Measurements from ENCODE around the gene PDIK1L. TPM values are rescaled to one million over a fixed set of nuclear protein-coding genes. Genes with fewer than 3 reads are reported as not detected.

Gene PDIK1L
- total RNA-seq, 4 donors from 2014 or later = 4.4 to 8.7 (median 5.9) TPM

DNA sequence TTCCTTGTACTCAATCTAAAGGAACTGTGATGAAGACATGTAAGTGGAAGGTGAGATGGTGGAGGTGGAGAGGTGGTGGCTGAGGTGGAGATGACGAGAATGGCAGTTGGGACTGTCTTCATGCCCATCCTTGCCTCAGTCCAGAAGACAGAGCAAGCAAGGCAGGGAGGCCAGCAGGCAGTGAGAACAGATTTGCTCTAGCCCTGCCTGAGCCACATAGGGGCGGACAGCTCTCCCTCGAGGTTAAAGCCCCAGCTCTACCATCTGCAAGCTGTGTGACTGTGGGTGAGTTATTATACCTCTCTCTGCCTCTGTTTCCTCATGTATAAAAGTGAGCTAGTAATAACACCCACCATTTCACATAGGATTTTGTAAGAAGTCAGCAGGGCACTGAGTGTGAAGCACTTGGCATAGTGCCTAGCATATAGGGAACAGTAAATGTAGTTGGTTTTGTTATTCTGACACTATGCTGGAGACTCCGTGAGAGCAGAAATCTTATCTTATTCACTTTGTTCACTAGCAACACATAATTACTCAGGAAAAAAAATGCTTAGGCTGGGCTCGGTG lies 42.4 kb downstream of the PDIK1L start:
- Histone ChIP-seq H3K9me3 (no peaks in the 10 kb centered on the region), H3K4me3 (no peak overlapping the region), H3K4me1 (peaks cover 0 to 4% of the 10 kb centered on the region in 2 donors), H3K27me3 (no peaks in the 10 kb centered on the region), H3K27ac (peak overlapping the region in 1 of 4 donors; percentile 10), H3K36me3 (no peaks in the 10 kb centered on the region)
- no peak for DNase-seq
- in situ Hi-C loops (cut with MboI; ENCODE audit: low sequenced_read_pairs in 4 of 4) = loop anchor here in 1 of 4 donors (25.0 kb wide), 2 partner anchors 117 to 267 kb away; partner anchors contain the start of genes PAQR7 and SLC30A2
- ATAC-seq = no peak
- TF ChIP-seq POLR2A (IDR thresholded peaks at IDR 0.05) = no peak
- TF ChIP-seq, protein P1, sequence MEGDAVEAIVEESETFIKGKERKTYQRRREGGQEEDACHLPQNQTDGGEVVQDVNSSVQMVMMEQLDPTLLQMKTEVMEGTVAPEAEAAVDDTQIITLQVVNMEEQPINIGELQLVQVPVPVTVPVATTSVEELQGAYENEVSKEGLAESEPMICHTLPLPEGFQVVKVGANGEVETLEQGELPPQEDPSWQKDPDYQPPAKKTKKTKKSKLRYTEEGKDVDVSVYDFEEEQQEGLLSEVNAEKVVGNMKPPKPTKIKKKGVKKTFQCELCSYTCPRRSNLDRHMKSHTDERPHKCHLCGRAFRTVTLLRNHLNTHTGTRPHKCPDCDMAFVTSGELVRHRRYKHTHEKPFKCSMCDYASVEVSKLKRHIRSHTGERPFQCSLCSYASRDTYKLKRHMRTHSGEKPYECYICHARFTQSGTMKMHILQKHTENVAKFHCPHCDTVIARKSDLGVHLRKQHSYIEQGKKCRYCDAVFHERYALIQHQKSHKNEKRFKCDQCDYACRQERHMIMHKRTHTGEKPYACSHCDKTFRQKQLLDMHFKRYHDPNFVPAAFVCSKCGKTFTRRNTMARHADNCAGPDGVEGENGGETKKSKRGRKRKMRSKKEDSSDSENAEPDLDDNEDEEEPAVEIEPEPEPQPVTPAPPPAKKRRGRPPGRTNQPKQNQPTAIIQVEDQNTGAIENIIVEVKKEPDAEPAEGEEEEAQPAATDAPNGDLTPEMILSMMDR (IDR thresholded peaks at IDR 0.05 in 4 of 5, conservative IDR thresholded peaks at IDR 0.05 in 1 of 5) = no peak
- intact Hi-C loops (cut with DNase I; ENCODE audit: low total_unique reads) = no loop called here

DNA sequence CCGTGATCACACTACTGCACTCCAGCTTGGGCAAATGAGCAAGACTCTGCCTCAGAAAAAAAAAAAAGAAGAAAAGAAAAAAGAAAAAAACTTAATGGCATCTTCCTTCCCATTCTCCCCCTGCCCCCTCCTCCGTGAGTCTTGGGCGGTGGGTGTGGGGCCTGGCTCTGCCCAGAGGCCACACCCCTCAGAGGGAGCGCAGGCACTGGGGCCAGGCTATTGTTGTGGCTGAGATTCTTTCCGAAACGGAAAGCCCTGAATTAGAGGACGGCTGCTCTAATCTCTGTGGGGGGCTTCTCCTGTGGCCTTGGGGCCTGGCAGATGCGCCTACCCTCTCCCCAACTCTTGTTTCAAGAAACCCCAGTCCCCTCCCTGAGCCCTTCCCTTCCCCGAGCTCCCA lies 43.1 kb downstream of the PDIK1L start:
- in situ Hi-C loops (cut with MboI; ENCODE audit: low sequenced_read_pairs in 4 of 4) = loop anchor here in 1 of 4 donors (25.0 kb wide), 2 partner anchors 117 to 267 kb away; partner anchors contain the start of genes PAQR7 and SLC30A2
- no peaks in the 10 kb centered on the region for H3K27me3 ChIP-seq
- no peak overlapping the region for H3K4me3 ChIP-seq
- intact Hi-C loops (cut with DNase I; ENCODE audit: low total_unique reads) = no loop called here
- no peaks in the 10 kb centered on the region for H3K36me3 ChIP-seq
- TF ChIP-seq, protein P1 (IDR thresholded peaks at IDR 0.05 in 4 of 5, conservative IDR thresholded peaks at IDR 0.05 in 1 of 5) = no peak
- no peak for TF ChIP-seq POLR2A (IDR thresholded peaks at IDR 0.05)
- DNase-seq (peak in 1 of 2 donors; percentile 3), ATAC-seq (no peak)
- peak overlapping the region; percentile 31 to 81 (median 43) for H3K27ac ChIP-seq
- no peaks in the 10 kb centered on the region for H3K9me3 ChIP-seq
- H3K4me1 ChIP-seq = peaks cover 0 to 8% of the 10 kb centered on the region in 2 donors

DNA sequence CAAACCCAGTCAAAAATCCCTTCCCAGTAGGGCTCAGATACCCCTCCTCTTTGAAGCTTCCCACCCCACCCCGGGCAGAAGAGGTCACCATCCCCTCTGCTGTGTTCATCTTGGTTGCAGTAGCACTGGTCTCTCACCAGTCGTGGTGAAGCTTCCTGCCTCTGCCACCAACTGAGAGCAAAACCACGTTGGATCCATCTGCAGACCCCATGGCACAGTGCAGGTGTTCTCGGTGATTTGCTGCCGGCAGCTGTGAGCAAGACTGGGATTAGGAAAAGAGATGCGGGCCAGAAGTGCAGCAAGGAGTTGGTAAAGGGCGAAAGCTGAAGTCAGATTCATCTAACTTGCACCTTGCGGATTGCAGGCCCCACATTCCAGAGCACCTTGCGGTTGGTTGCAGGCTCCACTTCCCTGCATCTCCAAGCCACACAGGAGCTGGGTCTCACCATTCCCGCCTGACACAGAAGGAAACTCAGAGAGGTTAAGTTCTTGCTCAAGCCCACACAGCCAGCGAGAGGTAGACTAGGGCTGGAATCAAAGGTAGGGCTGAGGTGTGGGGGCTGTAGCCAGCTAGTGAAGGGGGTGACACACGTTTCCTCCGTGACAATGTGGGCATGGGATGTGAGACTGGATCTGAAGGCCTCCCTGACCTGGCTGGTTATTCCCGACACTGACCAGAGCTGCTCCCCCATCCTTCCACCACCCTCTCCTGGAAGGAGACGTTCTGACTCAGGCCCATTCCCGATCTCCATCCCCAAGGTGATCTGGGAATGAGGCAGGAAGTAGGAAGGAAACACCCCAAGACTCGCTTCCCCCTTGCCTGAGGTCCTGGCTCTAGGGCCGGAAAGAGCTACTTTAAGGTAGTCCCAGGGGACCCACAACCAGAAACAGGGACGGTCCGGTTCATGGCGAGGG lies 44.0 kb downstream of the PDIK1L start:
- peak overlapping the region in 3 of 4 donors; percentile 12 to 39 (median 25) for H3K4me3 ChIP-seq
- H3K36me3 ChIP-seq = no peaks in the 10 kb centered on the region
- H3K9me3 ChIP-seq = no peaks in the 10 kb centered on the region
- TF ChIP-seq, protein P1 (IDR thresholded peaks at IDR 0.05 in 4 of 5, conservative IDR thresholded peaks at IDR 0.05 in 1 of 5) = no peak
- TF ChIP-seq POLR2A (IDR thresholded peaks at IDR 0.05) = no peak
- H3K27me3 ChIP-seq = no peaks in the 10 kb centered on the region
- intact Hi-C loops (cut with DNase I; ENCODE audit: low total_unique reads) = no loop called here
- DNase-seq (peak in 1 of 2 donors; percentile 6), ATAC-seq (no peak)
- in situ Hi-C loops (cut with MboI; ENCODE audit: low sequenced_read_pairs in 4 of 4) = loop anchor here in 1 of 4 donors (25.0 kb wide), 2 partner anchors 118 to 268 kb away; partner anchors contain the start of genes PAQR7 and SLC30A2
- peak overlapping the region; percentile 51 to 81 (median 58) for H3K27ac ChIP-seq
- peaks cover 0 to 5% of the 10 kb centered on the region in 2 donors for H3K4me1 ChIP-seq

DNA sequence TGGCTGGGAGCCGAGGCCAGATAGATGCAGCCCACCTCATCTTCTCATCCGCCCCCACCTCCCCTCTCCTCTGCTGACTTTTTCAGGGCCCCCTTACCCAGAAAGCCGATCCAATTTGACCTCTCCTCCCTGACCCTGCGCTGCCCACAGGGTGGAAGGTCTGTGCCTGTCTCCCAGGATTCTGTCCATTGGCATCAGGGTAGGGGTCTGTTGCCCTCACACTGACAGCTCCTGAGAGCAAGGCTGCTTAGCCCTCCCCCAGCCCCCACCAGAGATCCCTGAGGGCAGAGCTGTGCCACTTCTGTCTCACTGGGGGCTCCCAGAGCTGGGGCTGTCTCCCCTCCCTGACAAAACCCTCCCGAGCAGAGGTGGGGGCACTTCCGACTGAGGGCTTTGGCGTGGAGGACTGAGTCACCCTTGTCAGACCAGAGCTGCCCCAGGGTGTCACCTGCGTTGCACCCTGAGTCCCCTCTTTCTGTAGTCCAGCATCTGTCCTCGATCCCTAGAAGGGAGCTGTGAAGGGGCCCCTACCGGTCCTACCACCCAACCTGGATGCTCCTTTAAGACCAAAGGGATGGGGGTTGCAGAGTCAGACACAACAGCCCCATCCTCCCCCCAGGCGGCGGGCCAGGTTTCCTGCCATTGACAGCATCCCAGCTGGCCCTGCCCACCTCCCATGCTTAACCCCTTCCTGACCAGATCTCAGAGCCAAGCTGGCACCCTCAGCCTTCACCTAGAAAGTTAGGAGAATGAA lies 44.8 kb downstream of the PDIK1L start:
- Histone ChIP-seq H3K27me3 (no peaks in the 10 kb centered on the region), H3K4me3 (peak overlapping the region in 3 of 4 donors; percentile 12 to 39 (median 25)), H3K27ac (peak overlapping the region; percentile 32 to 81 (median 57)), H3K4me1 (peaks cover 7 to 11% of the 10 kb centered on the region in 2 donors), H3K9me3 (no peaks in the 10 kb centered on the region), H3K36me3 (no peaks in the 10 kb centered on the region)
- no peak for TF ChIP-seq POLR2A (IDR thresholded peaks at IDR 0.05)
- TF ChIP-seq, protein P1 (IDR thresholded peaks at IDR 0.05 in 4 of 5, conservative IDR thresholded peaks at IDR 0.05 in 1 of 5) = no peak
- in situ Hi-C loops (cut with MboI; ENCODE audit: low sequenced_read_pairs in 4 of 4) (loop anchor here in 1 of 4 donors (25.0 kb wide), 2 partner anchors 119 to 269 kb away; partner anchors contain the start of genes PAQR7 and SLC30A2), intact Hi-C loops (cut with DNase I; ENCODE audit: low total_unique reads) (no loop called here)
- ATAC-seq = no peak
- DNase-seq = peak in 1 of 2 donors; percentile 9
